ENCODE data around the gene RBPMS2.
A peak's percentile ranks its signal among the peaks of the same experiment; 100 is the strongest.
"Not testable (repeated sequence)": the region's sequence is repeated elsewhere in the genome, so short reads cannot be mapped to it uniquely, and the experiment has no call there.

The RBPMS2 gene

DNA sequence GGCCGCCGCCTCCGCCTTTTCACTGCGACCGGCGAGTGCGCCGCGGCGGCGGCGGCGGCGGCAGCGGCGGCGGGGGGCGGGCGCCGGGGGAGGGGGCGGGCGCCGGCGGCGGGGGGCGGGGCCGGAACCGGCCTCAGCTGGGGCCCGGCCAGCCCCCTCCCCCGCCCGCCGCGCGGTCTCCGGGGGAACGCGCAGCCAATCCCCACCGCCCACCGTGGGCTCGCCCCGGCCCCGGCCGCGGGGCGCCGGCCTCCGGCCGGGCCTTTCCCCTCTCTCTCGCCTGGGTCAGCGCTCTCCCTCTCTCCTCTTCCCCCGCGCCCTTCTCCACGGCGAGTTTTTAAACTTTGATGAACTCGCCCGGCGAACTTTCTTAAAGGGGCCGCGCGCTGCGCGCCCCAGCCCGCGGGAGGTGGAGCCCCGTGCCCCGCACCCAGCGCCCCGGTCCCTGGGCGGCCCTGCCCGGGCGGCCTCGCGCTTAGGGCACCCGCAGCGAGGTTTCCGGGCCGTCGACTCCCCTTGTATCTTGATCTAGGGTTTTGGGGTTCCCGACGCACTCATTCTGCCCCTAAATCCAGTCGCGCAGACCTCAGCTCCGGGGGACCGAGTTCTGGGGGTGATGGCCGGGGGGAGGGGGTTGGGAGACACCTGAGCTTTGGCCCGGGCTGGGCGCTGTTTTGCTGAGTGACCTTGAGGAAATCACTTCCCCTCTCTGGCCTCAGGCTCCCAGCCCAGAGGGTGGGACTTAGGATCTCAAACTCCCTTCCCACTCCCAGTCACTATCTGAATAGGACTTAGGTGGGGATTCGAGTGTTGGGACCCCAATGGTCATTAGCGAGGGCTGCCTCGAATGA is at the start of gene RBPMS2:
Gene RBPMS2, minus strand, starts transcription at position 39 of the 851 bp plus-strand sequence. CDS start 270 bp downstream, outside the sequence.
- DNase-seq: no peak

DNA sequence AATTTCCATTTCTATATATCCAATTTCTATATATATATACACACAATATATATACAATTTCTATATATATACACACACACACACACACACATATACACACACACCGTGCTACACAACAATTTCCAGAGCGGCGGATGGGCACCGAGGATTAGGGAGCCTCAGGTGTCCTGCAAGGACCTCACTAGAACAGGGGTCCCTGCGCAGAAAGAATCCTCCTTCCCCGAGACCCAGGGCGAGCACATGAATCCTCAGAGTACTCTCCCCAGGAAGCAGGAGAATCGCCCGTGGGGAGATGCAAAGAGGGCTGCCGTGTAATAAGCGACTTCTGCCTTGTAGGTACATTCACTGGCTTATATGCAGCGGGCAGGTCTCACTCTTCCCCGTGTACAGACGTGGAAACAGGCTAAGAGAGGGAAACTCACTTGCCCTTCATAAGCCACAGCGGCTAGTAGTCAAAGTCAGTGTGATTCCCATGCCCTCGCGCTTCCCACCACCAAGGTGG is 49.6 kb upstream of the RBPMS2 start:
- DNase-seq: no peak

DNA sequence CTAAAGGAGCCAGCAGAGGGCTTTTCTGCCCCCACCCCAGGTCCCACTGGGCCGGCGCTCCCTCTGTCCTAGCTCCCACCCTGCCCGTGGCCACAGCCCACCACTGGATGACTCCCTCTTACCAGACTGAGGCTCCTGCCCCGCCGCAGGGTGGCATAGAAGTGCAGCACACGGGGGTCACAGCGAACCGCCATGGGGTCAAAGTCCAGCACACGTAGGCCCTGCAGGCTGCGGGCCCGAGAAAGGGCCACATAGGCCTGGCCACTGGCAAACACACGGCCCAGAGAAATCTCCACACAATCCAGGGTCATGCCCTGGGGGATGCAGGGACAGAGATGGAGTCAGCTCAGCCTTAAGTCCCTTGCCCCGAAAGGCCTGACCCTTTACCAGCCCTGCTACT is 41.1 kb upstream of the RBPMS2 start:
- DNase-seq: no peak

DNA sequence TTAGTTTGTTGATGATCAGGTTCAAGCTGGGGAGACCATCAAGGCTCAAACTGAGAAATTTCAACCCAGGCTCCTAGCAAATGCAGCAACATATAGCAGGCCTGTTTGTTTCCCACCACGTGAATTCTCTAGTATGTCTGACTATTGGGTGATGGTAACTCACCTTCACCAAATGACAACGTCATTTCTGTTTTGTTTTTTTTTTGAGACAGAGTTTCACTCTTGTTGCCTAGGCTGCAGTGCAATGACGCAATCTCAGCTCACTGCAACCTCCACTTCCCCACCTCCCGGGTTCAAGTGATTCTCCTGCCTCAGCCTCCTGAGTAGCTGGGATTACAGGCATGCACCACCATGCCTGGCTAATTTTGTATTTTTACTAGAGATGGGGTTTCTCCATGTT is 39.6 kb upstream of the RBPMS2 start:
- DNase-seq: not testable (repeated sequence)

DNA sequence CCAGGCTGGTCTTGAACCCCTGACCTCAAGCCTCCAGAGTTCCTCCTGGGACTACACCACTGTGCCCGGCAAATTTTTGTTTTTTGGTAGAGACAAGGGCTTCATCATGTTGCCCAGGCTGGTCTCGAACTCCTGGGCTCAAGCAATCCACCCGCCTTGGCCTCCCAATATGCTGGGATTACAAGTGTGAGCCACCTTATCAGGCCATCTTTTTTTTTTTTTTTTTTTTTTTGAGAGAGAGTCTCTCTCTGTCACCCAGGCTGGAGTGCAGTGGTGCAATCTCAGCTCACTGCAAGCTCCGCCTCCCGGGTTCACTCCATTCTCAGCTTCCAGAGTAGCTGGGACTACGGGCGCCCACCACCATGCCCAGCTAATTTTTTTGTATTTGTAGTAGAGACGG is 38.9 kb upstream of the RBPMS2 start:
- not testable (repeated sequence) for DNase-seq

DNA sequence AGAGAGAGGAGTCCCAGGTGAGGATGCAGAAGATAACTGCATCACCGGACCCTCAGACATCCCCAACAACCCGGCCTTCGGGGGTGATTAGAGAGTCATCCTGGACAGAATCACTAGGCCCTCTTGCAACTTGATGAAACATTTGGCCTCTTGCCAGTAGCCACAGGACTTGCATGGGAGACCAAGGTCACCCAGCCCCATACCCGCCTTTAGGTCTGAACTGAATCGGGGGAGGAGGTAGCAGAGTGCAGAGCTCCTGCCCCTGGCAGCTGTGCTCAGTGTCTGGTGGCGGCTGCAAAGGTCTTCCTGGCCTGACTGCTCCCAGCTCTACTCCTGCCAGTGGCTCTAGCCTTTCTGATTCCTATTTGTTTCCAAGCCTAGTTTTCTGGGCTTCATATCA is 37.7 kb upstream of the RBPMS2 start:
- no peak for DNase-seq

DNA sequence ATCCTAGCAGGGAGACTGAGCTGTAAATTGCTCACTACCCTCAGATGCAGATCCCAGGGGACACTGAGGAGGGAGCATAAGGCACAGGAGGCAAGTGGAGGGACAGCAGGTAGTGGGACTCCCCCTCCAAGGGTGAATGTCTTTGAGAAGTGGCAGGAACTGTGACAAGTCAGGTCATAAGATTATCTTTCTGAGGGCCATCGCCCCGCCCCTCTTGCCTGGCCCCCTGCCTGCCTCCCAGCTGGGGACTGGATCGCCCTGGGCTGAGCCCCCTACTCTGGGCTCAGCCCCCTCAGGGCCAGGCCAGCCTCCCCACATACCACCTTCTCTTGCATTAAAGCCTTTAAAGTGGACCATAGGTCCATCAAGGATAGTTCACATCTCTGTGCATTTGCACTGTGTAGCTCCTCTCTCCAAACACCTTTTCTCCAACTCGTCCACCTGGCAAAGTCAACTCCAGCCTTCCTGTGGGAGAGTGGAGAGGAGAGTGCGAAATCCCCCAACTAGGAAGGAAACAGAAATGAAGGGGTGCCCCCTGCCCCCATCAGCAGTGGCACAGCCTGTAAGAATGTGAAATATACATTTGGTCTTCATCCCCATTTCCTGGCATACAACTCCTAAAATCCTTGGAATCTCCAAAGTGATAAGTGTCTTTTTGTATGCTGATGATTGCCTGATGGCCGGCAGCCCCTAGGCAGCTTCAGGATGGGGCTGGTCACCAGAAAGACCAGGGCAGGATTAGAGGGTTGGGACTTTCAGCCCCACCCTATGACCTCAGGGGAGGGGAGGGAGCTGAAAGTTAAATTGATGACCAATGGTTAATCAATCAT is 35.3 kb upstream of the RBPMS2 start:
- no peak for DNase-seq

DNA sequence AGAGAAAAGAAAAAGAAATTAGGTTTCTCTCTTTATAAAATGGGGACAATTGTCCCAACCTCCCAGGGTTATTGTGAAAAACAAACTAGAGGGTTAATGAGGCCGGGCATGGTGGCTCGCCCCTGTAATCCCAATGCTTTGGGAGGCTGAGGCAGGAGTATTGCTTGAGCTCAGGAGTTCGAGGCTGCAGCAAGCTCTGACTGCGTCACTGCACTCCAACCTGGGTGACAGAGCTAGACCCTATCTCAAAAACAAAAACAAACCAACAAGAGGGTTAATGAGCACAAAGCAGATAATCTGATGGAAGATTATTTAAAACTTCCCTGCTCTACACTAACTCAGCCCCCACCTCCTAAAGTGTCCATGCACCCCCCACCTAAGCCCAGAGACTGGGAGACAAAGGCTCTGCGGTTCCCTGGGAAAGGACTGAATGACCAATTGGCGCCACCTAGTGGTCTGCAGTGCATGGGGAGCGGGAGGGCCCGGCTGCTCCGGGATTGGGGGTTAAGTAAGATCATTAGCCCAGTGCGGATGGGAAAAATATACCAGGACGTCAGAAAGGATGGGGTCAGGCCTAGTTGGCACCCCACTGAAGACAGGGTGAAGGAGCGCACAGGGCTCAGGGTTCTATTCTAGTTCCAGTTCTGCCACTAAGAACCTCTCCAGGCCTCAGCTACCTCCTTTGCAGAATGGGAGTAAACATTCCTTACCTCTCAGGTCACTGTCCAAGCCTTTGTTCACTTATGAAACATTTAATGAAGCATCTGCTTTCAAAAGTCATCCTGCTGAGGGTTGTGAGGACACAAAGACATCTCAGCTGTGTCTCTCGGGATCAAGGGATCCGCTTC is 34.5 kb upstream of the RBPMS2 start:
- peak; percentile 31 to 35 for DNase-seq

DNA sequence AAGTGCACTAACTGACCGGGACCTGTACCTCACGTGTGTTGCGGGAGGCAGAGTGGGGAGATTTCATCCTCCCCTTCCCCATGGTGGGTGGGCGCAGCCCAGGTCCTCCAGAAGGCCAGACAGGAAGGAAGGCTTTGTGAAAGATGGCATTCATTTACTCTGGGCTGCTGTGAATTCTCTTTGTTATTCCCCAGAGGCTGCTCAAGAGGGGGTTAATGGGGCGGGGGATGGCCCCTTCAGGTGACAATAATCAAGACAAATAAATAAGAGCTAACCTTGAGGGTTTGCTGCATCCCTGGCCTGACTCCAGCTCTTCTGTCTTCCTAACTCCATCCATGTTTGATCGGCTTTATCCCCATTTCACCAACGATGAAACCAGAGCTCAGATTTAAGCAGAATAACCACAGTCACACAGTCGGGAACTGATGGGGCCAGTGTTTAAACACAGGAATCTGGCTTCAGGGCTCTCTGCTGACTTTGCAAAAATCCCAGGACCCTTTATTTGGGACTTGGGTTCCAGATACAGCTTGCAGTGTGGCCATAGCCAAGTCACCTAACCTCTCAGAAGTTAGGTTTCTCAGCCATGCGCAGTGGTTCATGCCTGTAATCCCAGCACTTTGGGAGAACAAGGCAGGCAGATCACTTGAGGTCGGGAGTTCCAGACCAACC is 33.5 kb upstream of the RBPMS2 start:
- DNase-seq: no peak

DNA sequence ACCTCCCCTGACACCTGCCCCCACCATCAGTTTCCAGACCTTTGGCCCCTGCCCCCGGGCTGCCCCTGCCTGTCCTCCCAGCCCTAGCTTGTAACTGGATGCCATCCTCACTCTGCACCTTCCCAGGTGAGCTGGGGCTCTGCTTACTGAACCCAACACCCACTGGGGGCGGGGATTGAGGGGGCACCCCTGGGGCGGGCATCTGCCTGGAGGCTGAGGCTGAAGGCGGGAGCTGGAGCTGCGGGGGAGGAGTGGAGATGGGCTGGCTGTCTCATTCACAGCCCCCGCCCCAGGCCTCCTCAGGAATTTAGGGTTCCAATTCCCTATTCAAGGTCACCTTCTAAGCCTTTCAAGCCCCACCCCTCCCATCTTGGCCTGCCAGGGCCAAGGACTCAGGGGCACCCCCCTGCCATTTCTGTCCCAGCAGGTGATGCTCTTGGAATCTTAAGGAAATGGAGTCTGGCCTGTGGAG is 32.4 kb upstream of the RBPMS2 start:
- DNase-seq: no peak

DNA sequence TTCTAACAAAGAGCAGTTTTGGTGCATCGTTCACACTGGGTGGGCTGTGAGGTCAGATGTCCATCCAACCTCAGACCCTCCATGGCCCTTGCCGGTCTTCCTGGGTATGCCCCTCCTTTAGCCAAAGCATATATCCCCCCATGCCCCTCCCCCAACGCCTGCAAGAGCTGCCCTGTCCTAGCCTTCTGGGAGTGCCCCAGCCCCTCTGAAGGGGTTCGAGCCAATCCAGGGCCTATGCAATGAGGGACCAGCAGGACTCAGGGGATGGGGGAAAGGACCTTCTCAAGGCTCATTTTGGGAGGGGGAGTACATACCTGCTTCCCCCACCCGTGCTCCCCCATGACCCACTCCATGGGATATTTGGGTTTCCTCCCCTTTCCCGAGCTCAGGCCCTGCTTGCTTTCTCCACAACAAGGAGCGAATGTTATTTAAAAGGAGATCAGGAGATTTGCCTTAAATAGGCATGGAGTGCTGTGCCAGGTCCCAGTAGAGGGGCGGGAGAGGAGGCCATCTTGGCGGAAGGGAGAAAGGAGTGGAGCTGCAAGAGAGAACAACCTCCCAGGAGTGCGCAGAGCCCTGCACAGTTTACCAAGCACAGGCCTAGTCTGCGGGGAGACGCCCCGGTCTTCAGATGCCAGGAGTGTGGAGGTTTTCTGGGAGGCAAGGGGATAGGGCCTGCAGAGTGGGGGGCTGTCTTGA is 31.8 kb upstream of the RBPMS2 start:
- no peak for DNase-seq

DNA sequence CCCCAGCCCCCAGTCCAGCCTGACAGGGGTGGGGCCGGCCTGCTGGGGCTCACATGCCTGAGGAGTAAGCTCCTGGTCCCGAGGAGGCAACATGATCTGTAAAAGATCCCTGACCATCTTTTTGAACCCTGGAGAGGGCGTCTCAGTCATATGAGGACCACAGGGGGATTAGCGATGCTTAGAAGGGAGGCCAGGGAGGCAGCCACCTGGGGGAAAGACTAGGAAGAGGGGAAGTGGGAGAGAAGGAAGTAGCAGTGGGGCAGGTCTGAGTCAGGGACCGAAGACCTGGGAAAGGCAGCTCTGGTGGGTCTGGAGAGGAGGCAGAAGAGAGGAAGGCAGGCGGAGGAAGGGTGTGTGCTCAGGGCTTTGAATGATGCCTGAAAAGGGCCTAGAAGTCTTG is 31.1 kb upstream of the RBPMS2 start:
- no peak for DNase-seq

DNA sequence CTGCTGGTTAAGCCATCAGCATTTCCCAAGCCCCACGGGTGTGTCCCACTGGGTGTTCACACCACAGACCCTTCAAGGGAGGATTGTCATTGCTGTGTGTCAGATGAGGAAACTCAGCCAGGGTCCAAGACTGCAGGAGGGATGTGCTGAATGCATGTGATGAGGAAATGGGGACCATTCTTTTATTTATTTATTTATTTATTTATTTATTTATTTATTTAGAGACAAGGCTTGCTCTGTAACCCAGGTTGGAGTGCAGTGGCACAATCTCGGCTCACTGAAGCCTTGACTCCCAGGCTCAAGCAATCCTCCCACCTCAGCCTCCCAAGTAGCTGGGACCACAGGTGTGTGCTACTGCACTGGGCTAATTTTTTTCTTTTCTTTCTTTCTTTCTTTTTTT is 29.2 kb upstream of the RBPMS2 start:
- no peak for DNase-seq

DNA sequence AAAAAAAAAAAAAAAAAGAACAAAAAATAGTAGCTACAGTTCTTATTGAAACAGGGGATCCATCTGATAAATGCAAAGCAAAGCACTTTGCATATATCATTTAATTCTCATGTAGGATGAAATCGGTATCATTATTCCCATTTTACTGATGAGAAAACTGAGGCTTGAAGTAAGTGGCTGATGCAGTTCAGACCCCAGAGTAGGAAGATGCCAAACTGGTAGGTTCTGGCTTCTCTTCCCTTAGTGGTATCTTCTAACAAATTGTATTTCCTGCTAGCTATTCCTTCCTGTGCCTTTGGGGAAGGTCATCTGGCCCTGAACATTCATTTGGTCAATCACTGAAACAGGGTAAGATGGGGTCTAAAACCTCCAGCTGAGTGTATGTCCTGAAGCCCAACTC is 28.1 kb upstream of the RBPMS2 start:
- no peak for DNase-seq

DNA sequence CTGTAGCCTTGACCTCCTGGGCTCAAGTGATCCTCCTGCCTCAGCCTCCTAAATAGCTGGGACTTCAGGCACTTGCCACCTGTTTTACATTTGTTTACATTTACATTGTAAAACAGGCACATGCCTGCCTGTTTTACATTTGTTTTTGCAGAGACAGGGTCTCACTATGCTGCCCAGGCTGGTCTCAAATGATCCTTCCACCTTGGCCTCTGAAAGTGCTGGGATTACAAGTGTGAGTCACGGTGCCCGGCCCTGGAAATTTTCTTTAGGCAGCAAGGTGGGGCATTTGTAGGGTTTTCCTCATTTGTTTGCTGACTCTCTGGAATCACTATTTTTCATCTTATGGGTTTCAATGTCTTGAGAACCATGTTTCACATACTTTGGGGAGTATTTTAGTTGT is 25.1 kb upstream of the RBPMS2 start:
- DNase-seq: no peak

DNA sequence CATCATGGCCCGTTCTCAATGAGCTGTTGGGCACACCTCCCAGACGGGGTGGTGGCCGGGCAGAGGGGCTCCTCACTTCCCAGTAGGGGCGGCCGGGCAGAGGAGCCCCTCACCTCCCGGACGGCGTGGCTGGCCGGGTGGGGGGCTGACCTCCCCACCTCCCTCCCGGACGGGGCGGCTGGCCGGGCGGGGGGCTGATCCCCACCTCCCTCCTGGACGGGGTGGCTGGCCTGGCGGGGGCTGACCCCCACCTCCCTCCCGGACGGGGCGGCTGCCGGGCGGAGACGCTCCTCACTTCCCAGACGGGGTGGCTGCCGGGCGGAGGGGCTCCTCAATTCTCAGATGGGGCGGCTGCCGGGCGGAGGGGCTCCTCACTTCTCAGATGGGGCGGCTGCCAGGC is 23.5 kb upstream of the RBPMS2 start:
- DNase-seq: not testable (repeated sequence)

DNA sequence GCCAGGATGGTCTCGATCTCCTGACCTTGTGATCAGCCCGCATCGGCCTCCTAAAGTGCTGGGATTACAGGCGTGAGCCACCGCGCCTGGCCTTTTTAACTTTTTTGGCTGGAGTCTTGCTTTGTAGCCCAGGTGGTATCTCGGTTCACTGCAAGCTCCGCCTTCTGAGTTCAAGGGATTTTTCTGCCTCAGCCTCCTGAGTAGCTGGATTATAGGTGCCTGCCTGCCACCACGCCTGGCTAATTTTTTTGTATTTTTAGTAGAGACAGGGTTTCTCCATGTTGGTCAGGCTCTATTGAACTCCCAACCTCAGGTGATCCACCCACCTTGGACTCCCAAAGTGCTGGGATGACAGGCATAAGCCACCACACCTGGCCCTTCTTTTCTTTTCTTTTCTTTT is 20.5 kb upstream of the RBPMS2 start:
- not testable (repeated sequence) for DNase-seq

DNA sequence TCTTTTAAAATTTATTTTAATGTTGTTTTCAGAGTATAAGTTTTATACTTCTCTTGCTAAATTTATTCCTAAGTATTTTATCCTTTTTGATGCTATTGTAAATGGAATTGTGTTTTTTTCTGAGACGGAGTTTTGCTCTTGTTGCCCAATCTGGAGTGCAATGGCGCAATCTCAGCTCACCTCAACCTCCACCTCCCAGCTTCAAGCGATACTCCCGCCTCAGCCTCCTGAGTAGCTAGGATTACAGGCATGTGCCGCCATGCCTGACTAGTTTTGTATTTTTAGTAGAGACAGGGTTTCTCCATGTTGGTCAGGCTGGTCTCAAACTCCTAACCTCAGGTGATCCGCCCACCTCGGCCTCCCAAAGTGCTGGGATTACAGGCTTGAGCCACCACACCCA is 19.9 kb upstream of the RBPMS2 start:
- DNase-seq: not testable (repeated sequence)

DNA sequence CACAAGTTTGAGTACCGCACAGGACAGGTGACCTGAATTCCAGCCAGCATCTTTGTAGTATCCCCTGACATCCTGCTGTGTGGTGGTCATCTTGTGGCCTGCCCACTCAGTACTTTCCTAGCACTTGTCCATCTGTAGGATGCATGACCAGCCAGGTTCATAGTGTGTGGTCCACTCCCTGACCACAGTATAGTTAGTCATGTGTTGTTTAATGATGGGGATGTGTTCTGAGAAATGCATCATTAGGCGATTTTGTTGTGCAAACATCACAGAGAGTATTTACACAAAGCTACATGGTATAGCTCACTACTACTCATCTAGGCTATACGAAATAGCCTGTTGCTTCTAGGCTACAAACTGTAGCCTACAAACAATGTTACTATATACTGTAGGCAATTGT is 16.9 kb upstream of the RBPMS2 start:
- DNase-seq: no peak

DNA sequence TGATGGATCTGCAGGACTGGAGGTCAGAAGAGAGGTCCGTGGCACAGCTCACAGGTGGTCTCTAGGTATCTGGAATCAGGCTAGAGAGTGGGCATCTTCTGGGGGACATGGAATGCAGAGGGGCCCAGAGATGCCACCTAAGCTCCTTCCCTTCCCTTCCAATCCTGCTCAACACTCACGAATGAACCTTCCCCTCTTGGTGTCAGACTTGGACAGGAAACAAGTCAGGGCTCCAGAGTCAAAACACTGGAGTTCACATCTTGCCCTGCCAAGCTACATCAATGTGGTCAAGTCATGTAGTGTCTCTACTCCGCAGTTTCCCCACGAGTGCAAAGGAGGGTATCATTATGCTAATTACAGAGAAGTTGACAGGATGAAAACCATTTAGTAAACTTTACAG is 16.0 kb upstream of the RBPMS2 start:
- no peak for DNase-seq

DNA sequence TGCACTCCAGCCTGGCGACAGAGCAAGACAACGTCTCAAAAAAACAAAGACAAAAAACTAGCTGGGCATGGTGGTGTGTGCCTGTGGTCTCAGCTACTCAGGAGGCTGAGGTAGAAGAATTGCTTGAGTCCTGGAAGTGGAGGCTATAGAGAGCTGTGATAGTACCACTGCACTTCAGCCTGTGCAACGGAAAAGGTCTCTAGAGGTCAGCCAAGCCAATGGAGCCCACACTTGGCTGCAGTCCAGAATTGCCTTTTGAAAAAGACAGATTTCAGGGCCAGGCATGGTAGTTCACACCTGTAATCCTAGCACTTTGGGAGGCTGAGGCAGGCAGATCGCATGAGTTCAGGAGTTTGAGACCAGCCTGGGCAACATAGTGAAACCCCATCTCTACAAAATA is 8.4 kb upstream of the RBPMS2 start:
- DNase-seq: no peak

DNA sequence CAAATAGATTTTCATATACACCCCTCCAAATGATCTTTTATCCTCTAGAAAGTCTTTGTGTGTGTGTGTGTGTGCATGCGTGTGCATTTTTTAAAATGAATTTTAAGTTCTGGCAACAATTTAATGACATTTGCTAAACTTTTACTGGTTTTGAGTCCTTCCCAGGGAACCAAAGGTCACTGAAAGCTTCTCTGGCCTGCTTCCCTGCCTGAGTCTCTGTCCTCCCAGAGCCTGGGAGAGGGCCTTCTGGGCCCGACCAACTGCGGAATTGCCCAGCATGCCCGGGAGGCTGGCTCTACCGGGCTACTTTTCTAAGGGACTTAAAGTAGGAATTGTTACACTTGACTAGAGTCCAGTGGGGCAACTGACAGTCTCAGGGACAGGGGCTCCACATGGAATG is 7.4 kb upstream of the RBPMS2 start:
- DNase-seq: no peak
